DOHH2 (cell line): ENCODE results near the gene MYO18A.

Experiments
- H3F3A ChIP-seq: fragments of 200-600 bp; sonication (generic), shearing (Covaris generic); 2 replicates; pipeline ENCODE4 v1.6.0; 2016; ENCODE audit warnings: antibody characterized with exemption, mild to moderate bottlenecking; ENCODE audit not compliant: control insufficient read depth, insufficient read depth
- H3K27ac ChIP-seq: fragments of 200-600 bp; sonication (generic); 2 replicates; pipeline ENCODE4 v1.5.1; 2014; ENCODE audit warnings: low read depth, mild to moderate bottlenecking, low read length, moderate library complexity
- H3K27me3 ChIP-seq: fragments of 200-600 bp; sonication (generic); 2 replicates; pipeline ENCODE4 v1.6.1; 2014; ENCODE audit warnings: mild to moderate bottlenecking, low read length, mixed read lengths; ENCODE audit not compliant: control insufficient read depth
- H3K36me3 ChIP-seq: fragments of 200-600 bp; sonication (generic); 2 replicates; pipeline ENCODE4 v1.6.1; 2014; ENCODE audit warnings: mild to moderate bottlenecking, low read length, moderate library complexity, mixed read lengths; ENCODE audit not compliant: control insufficient read depth
- H3K4me1 ChIP-seq: fragments of 200-600 bp; sonication (generic); 2 replicates; pipeline ENCODE4 v1.6.1; 2014; ENCODE audit warnings: mild to moderate bottlenecking, low read length, mixed read lengths; ENCODE audit not compliant: control insufficient read depth
- H3K4me2 ChIP-seq: fragments of 200-600 bp; sonication (generic); 2 replicates; pipeline ENCODE4 v1.6.0; 2014; ENCODE audit warnings: mild to moderate bottlenecking, low read length, moderate library complexity
- H3K4me3 ChIP-seq: fragments of 200-600 bp; sonication (generic); 2 replicates; pipeline ENCODE4 v1.5.1; 2014; ENCODE audit warnings: mild to moderate bottlenecking, low read length, mixed read lengths
- H3K79me2 ChIP-seq: fragments of 200-600 bp; sonication (generic); 2 replicates; pipeline ENCODE4 v1.6.1; 2014; ENCODE audit warnings: mild to moderate bottlenecking, low read length, mixed read lengths; ENCODE audit not compliant: control insufficient read depth
- H3K9me2 ChIP-seq: fragments of 200-600 bp; sonication (generic); replicated peaks from 2 replicates; pipeline ENCODE4 v1.6.1; 2014; ENCODE audit warnings: mild to moderate bottlenecking, low read length, mixed read lengths; ENCODE audit not compliant: control insufficient read depth
- H3K9me3 ChIP-seq: fragments of 200-600 bp; sonication (generic); 2 replicates; pipeline ENCODE4 v1.6.1; 2014; ENCODE audit warnings: antibody characterized with exemption, low read length, mixed read lengths; ENCODE audit not compliant: control insufficient read depth, insufficient read depth
- H4K20me1 ChIP-seq: fragments of 200-600 bp; sonication (generic); 2 replicates; pipeline ENCODE4 v1.6.0; 2014; ENCODE audit warnings: low read depth, mild to moderate bottlenecking, antibody characterized with exemption, low read length, moderate library complexity; ENCODE audit not compliant: control insufficient read depth, insufficient read depth
- EZH2phosphoT487 ChIP-seq: fragments of 200-600 bp; sonication (generic); IDR thresholded peaks from 2 replicates; pipeline ENCODE4 v1.6.1; 2017; ENCODE audit warnings: borderline replicate concordance, mild to moderate bottlenecking, antibody characterized with exemption, low read length, moderate library complexity, mixed read lengths
- TF ChIP-seq, protein P1 (sequence below): fragments of 200-600 bp; sonication (generic); IDR thresholded peaks from one replicate; pipeline ENCODE4 v1.5.1; 2014; ENCODE audit warnings: antibody characterized with exemption, mild to moderate bottlenecking, low read depth, low read length; ENCODE audit not compliant: poor library complexity, severe bottlenecking

Gene MYO18A

DNA sequence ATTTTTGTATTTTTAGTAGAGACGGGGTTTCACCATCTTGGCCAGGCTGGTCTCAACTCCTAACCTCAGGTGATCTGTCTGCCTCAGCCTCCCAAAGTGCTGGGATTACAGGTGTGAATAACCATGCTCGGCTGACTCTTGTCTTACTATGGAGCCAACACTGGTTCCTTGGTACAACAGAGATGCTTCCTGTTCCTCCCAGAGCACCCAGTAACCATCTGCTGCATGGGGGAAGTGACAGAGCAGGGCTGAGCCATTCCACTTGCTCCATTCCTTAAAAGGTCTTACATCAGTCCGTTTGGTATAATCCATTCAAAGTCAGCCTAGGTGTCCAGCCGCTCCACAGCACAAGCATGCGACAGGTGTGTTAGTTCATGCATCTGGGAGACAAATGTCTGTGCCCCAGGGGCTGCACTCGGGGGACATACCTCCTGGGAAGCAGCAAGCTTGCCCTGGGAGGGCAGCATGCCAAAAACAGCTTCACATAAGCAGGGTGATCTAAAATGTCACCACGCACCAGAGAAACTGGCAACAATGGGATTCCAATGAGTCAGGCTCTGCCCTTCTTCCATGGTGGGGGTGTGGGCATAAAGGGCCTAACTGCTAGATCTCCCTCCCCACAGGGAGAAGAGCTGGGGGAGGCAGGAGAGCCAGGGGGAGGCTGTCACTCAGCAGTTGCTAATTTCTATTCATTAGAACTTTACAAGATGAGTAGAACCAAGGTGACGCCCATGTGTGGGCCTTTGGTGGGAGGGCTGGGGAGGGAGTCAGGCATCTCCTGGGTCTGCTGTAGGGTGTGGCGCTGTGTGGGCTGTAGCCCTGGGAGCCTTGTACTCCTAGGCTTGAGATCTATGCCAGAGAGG, 101.8 kb downstream of the MYO18A start:
- Histone ChIP-seq H3K27me3 (no peaks in the 10 kb centered on the region), H3K36me3 (peaks cover 11% of the 10 kb centered on the region; the same call in 1 of the 2 replicates), H3K27ac (no peak overlapping the region), H3F3A (no peaks in the 10 kb centered on the region), H3K79me2 (no peaks in the 10 kb centered on the region), H3K9me2 (no peaks in the 10 kb centered on the region), H3K4me1 (no peaks in the 10 kb centered on the region), H3K4me3 (no peak overlapping the region), H3K9me3 (no peaks in the 10 kb centered on the region), H3K4me2 (no peak overlapping the region), H4K20me1 (no peaks in the 10 kb centered on the region)
- no peak for TF ChIP-seq EZH2phosphoT487
- TF ChIP-seq, protein P1, sequence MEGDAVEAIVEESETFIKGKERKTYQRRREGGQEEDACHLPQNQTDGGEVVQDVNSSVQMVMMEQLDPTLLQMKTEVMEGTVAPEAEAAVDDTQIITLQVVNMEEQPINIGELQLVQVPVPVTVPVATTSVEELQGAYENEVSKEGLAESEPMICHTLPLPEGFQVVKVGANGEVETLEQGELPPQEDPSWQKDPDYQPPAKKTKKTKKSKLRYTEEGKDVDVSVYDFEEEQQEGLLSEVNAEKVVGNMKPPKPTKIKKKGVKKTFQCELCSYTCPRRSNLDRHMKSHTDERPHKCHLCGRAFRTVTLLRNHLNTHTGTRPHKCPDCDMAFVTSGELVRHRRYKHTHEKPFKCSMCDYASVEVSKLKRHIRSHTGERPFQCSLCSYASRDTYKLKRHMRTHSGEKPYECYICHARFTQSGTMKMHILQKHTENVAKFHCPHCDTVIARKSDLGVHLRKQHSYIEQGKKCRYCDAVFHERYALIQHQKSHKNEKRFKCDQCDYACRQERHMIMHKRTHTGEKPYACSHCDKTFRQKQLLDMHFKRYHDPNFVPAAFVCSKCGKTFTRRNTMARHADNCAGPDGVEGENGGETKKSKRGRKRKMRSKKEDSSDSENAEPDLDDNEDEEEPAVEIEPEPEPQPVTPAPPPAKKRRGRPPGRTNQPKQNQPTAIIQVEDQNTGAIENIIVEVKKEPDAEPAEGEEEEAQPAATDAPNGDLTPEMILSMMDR = no peak

DNA sequence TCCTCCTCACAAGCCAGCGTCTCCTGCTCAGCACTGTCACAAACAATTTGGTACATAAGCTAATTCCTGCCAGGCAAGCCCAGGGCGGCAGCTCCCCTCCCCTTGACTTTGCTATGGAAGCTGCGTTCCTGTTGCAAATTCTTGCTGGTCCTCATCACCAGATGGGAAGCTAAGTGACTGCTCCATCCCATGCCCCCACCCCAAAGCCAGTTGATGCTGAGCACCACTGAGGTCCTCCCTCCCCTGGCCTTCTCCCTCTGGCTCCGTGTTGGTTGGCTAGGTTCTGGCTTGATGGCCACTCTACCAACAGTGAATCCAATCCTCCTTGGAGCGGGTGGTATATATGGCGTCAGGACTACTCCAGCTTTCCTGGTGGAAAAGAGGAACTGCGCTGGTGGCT, 102.9 kb downstream of the MYO18A start:
- H4K20me1 ChIP-seq = no peaks in the 10 kb centered on the region
- no peaks in the 10 kb centered on the region for H3F3A ChIP-seq
- H3K9me2 ChIP-seq = no peaks in the 10 kb centered on the region
- H3K79me2 ChIP-seq = no peaks in the 10 kb centered on the region
- H3K4me1 ChIP-seq = no peaks in the 10 kb centered on the region
- no peak overlapping the region for H3K27ac ChIP-seq
- H3K27me3 ChIP-seq = peaks cover 2% of the 10 kb centered on the region; the same call in 1 of the 2 replicates
- no peaks in the 10 kb centered on the region for H3K9me3 ChIP-seq
- TF ChIP-seq, protein P1 = no peak
- TF ChIP-seq EZH2phosphoT487 = no peak
- H3K36me3 ChIP-seq = peaks cover 11% of the 10 kb centered on the region; the same call in 1 of the 2 replicates
- no peak overlapping the region for H3K4me3 ChIP-seq
- no peak overlapping the region for H3K4me2 ChIP-seq

DNA sequence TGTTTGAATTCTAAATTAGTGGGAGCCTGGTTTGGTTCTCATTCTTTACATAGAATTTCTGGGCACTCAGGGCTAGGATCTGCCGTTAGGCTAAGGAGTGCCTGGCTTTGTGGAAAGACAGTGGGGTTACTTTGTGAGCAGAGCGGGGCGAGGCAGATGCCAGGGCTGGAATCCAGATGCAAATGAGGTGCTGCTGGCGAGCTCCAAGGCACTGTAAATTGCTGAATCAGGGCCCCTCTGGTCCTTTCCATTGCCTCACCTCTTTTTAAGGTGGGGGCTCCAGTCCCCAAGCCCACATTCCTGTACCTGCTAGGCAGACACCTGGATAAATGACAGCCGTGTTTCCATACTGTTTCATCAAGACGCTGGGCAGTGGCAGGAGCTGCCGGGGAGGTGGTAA, 103.5 kb downstream of the MYO18A start:
- TF ChIP-seq EZH2phosphoT487 = no peak
- TF ChIP-seq, protein P1 = no peak
- no peak overlapping the region for H3K4me2 ChIP-seq

More for the DNA sequence above, 103.5 kb downstream of the MYO18A start:
- no peak overlapping the region for H3K27ac ChIP-seq
- peaks cover 2% of the 10 kb centered on the region; the same call in 1 of the 2 replicates for H3K27me3 ChIP-seq
- H3K36me3 ChIP-seq = peaks cover 11% of the 10 kb centered on the region; the same call in 1 of the 2 replicates
- H3K79me2 ChIP-seq = no peaks in the 10 kb centered on the region
- H3F3A ChIP-seq = no peaks in the 10 kb centered on the region
- no peaks in the 10 kb centered on the region for H3K9me2 ChIP-seq
- H3K4me1 ChIP-seq = no peaks in the 10 kb centered on the region
- no peaks in the 10 kb centered on the region for H3K9me3 ChIP-seq
- H4K20me1 ChIP-seq = no peaks in the 10 kb centered on the region
- H3K4me3 ChIP-seq = no peak overlapping the region
